GM18517 (cell line): ENCODE data around the gene VEGFA.

Experiments used
- ATAC-seq: cut with Tn5 transposase; IDR thresholded peaks from one replicate; pipeline ENCODE4 v1.9.1; 2021; ENCODE audit warnings: mild to moderate bottlenecking, moderate library complexity; ENCODE audit not compliant: unreplicated experiment

Gene VEGFA

GRCh38 chr6:43784049-43784855 is 14.2 kb downstream of the VEGFA start:
- no peak for ATAC-seq

- no peak for ATAC-seq
Observed at GRCh38 chr6:43785220-43785752, 15.3 kb downstream of the VEGFA start.

GRCh38 chr6:43785904-43786303 is 15.9 kb downstream of the VEGFA start:
- no peak for ATAC-seq

GRCh38 chr6:43786664-43787329 is 16.8 kb downstream of the VEGFA start:
- ATAC-seq, result no peak

- no peak for ATAC-seq
Observed at GRCh38 chr6:43788301-43788700, 18.3 kb downstream of the VEGFA start.

GRCh38 chr6:43789447-43789846 is 19.4 kb downstream of the VEGFA start:
- no peak for ATAC-seq

- ATAC-seq, result no peak
Observed at GRCh38 chr6:43790031-43790430, 20.0 kb downstream of the VEGFA start.

GRCh38 chr6:43791745-43792422 is 21.9 kb downstream of the VEGFA start:
- no peak for ATAC-seq

GRCh38 chr6:43793154-43793874 is 23.3 kb downstream of the VEGFA start:
- ATAC-seq, result no peak

GRCh38 chr6:43793875-43794242 is 23.8 kb downstream of the VEGFA start:
- ATAC-seq, result no peak

- no peak for ATAC-seq
Observed at GRCh38 chr6:43795421-43795820, 25.4 kb downstream of the VEGFA start.

GRCh38 chr6:43796168-43796567 is 26.2 kb downstream of the VEGFA start:
- no peak for ATAC-seq

GRCh38 chr6:43796903-43797890 is 27.2 kb downstream of the VEGFA start:
- ATAC-seq, result no peak

- ATAC-seq, result no peak
Observed at GRCh38 chr6:43797919-43798318, 27.9 kb downstream of the VEGFA start.

GRCh38 chr6:43798688-43799444 is 28.9 kb downstream of the VEGFA start:
- peak; percentile 65 for ATAC-seq

GRCh38 chr6:43799551-43800297 is 29.7 kb downstream of the VEGFA start:
- ATAC-seq, result no peak

- ATAC-seq, result no peak
Observed at GRCh38 chr6:43800298-43800623, 30.2 kb downstream of the VEGFA start.

- ATAC-seq, result no peak
Observed at GRCh38 chr6:43800746-43801494, 30.9 kb downstream of the VEGFA start.
